ENCODE results near the gene CNKSR3.

The CNKSR3 gene

DNA sequence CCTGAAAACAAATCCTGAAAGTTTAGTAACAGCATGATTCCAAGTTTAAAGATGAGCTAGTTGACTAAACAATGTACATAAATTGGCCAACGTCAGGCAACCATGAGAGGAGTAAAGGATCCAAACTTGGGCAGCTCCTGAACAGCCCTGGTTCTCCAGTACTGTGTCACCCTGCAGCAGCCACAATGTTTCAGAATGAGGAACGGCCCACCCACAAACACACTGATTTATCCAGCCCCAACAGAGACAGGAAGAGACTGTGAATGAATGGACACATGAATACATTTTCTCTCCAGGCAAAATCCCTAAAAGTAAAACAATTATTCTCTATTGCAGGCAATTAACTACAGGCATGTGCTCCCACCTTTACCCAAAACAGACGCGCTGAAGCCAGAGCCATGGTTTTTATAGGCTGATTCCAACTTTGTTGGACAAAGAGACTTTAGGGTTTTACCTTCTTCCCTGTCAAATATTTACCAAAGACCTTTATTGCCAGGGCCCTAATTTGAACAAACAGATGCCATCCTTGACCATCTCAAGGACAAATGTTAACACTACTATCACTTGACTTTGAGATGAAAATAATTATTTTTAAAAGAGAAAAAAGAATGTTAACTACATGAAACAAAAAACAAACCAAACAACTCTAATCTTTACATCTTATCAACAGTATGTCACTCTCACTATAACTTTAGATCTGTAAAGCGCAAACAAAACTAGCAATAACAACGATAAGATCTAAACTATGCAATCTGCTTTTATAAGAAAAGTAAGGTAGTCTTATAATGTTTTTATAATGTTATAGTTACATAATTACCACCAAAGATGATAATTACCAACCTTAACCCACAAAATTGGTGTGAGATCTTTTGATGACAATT lies 22.9 kb downstream of the CNKSR3 start:
- no peak for DNase-seq (ENCODE audit: low spot score)
- TF ChIP-seq, protein P1, sequence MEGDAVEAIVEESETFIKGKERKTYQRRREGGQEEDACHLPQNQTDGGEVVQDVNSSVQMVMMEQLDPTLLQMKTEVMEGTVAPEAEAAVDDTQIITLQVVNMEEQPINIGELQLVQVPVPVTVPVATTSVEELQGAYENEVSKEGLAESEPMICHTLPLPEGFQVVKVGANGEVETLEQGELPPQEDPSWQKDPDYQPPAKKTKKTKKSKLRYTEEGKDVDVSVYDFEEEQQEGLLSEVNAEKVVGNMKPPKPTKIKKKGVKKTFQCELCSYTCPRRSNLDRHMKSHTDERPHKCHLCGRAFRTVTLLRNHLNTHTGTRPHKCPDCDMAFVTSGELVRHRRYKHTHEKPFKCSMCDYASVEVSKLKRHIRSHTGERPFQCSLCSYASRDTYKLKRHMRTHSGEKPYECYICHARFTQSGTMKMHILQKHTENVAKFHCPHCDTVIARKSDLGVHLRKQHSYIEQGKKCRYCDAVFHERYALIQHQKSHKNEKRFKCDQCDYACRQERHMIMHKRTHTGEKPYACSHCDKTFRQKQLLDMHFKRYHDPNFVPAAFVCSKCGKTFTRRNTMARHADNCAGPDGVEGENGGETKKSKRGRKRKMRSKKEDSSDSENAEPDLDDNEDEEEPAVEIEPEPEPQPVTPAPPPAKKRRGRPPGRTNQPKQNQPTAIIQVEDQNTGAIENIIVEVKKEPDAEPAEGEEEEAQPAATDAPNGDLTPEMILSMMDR (IDR thresholded peaks at IDR 0.05; ENCODE audit: extremely low read depth, missing control alignments): no peak

DNA sequence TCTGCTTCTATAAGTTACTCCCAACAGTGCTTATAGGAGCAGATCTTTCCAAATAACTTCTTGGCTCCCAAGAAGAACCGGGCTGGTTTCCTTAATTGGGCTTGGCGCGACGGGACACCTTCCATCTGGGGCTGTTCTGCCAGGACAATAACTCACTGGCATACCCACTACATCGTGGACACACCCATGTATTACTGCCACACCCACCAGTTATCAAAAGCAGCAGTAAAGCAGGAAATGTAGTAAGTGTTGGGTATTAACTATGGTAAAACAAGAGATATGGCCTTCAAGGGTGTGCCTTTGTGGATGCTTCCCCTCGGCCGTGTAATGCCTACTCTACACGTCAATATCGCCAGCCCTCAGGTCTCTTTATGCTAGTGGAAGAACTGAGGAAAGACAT lies 24.7 kb downstream of the CNKSR3 start:
- DNase-seq (ENCODE audit: low spot score): no peak
- TF ChIP-seq, protein P1 (IDR thresholded peaks at IDR 0.05; ENCODE audit: extremely low read depth, missing control alignments): no peak

DNA sequence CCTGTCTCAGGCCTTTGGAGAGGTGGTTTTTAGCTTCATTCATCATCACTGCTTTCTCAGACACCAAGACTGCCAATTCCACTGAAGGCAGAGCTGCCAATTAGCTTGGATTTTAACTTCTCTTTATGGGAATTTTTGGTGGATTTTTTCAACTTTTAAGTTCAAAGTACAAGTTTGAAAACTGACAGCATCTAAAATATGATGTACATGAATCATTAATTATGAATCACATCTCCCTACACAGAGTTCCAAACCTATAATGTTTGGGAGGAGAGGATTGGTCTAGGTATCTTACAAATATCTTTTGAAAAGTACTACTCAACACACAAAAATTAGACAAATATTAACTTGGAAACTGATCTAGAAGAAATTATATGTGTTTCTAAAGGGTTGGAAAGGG lies 25.5 kb downstream of the CNKSR3 start:
- no peak for DNase-seq (ENCODE audit: low spot score)
- TF ChIP-seq, protein P1 (IDR thresholded peaks at IDR 0.05; ENCODE audit: extremely low read depth, missing control alignments): no peak

DNA sequence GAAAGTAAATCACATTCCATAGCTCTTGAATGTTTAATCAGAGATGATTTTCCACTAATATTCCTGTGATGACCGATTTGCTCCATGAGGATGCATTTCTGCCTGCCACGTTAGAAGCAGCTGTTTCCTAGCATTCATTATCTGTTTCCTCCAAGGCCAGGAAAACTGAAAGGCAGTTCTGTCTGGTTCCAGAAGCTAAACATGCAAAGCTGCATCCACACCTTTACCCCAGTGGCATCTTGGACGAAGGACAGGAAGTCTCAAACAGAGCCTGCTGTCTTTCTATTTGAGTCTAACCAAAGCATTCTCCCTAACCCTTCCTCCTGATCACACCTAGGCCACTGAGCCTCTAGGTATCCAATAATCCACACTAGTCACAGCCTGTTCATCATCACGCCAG lies 27.6 kb downstream of the CNKSR3 start:
- DNase-seq (ENCODE audit: low spot score): no peak
- TF ChIP-seq, protein P1 (IDR thresholded peaks at IDR 0.05; ENCODE audit: extremely low read depth, missing control alignments): no peak

DNA sequence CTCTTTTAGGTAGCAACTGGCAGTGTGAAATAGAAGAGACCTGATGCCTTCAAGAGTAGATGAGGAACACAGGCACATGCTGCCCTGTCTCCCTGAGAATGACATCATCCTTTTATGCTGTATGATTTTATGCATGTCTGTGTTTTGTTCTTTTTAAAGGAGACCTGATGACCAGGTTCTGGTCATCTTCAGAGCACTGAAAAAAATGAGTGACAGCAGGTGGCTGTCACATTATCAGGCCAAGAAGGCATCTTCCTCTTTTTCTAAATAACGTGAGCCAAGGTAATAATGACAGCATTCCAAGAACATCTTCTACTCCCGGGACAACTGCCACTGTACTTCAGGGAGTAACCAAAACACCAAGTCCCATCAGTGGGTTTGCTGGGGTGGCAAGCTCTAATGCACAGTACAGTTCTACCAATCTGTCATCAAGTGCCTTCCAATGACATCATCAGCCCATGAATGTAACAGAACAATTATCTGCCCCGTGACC lies 28.9 kb downstream of the CNKSR3 start:
- DNase-seq (ENCODE audit: low spot score): no peak
- TF ChIP-seq, protein P1 (IDR thresholded peaks at IDR 0.05; ENCODE audit: extremely low read depth, missing control alignments): no peak

DNA sequence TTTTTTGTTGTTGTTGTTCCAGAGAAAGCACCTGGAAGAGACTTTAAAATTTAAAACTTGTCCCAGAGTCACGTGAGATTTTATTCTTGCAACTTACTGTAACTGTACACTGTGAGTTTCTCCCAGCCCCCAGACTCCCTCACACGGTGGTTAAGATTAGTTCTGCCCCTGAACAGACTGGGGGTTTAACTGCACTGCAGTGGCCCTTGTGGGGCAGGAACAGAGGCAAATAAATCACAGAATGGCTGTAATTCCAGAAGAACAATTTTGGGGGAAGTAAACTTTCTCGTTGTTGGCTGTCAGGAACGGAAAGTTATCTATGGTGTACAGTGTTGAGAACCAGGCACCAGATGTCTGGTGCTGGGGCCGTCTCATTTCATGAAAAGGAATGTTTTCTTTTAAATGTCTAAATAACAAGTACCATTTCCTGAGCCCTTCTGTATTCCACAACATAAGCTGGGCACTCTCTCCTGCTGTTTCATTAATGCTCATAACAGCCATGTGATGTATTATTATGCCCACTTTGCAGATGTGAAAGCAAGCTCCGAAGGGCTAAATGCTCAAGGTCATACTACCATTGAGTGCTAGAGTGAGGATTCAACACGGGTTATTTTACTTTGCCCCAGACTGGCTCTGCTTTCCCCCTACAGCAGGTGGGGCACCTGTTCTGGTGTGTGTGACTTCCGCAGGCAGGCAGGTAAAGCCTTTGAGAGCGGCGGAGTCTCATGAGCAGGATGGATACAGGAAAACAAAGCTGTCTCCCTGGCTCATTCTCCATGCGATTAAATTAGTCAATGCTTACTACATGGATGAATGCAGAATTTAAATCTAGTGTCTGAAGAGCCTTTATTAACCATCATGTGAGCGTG lies 30.5 kb downstream of the CNKSR3 start:
- TF ChIP-seq, protein P1 (IDR thresholded peaks at IDR 0.05; ENCODE audit: extremely low read depth, missing control alignments): no peak
- no peak for DNase-seq (ENCODE audit: low spot score)

DNA sequence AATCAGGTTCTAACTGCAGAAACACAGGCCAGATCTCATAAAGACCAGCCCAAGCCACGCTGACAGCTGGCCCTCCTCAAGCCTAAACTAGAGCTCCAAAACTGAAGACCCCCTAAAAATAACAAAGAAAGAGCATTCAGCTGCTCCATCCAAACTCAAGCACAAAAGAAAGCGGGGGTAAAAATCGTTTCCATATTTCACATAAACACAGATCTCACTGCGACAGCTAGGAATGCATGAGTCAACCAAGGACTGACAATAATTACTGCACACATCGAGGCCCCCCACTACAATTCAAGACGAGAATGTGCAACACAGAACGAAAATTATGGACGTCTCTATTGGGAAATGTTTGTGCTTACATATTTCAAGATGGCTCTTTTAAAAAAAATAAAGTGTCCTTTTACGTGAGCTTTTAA lies 31.1 kb downstream of the CNKSR3 start:
- no peak for DNase-seq (ENCODE audit: low spot score)
- TF ChIP-seq, protein P1 (IDR thresholded peaks at IDR 0.05; ENCODE audit: extremely low read depth, missing control alignments): no peak
